Measurements from ENCODE around the gene SEPTIN1. TPM values are rescaled to one million over a fixed set of nuclear protein-coding genes. Genes with fewer than 3 reads are reported as not detected.

SEPTIN1 gene
- total and polyA plus RNA-seq, 2 of the 13 experiments (the other 11 are each of a cell fraction or from before 2014, with no cell fraction given), result 0.18 to 0.67 TPM

DNA sequence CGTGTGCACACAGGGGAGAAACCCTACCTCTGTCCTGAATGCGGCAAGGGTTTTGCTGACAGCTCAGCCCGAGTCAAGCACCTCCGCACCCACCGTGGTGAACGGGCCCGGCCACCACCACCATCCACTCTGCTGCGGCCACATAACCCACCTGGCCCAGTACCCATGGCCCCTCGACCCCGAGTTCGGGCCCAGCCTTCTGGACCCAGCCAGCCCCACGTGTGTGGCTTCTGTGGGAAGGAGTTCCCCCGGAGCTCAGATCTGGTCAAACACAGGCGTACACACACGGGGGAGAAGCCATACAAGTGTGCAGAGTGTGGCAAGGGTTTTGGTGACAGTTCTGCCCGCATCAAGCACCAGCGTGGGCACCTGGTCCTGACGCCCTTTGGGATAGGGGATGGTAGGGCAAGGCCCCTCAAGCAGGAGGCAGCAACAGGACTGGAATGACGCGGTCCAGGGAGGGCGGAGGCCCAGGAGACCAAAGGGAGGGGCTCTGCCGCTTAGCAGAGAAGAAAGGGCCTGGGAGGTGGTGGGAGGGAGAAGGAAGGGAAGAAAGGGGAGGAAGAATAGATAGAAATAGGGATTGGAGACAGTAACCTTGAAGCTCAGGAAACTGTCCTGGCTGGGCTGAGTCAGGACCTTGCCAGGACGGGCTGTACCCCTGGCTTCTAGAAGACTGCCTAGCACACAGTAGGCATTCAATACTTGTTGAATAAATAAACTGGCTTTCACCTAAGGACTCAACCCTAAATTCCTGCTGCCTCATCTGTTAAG lies 16.5 kb upstream of the SEPTIN1 start:
- H3K9ac ChIP-seq (ENCODE audit: insufficient read depth, low read depth, low read length), result no peak overlapping the region
- H3K9me3 ChIP-seq (ENCODE audit: low read length), result no peaks in the 10 kb centered on the region
- TF ChIP-seq, protein P1, sequence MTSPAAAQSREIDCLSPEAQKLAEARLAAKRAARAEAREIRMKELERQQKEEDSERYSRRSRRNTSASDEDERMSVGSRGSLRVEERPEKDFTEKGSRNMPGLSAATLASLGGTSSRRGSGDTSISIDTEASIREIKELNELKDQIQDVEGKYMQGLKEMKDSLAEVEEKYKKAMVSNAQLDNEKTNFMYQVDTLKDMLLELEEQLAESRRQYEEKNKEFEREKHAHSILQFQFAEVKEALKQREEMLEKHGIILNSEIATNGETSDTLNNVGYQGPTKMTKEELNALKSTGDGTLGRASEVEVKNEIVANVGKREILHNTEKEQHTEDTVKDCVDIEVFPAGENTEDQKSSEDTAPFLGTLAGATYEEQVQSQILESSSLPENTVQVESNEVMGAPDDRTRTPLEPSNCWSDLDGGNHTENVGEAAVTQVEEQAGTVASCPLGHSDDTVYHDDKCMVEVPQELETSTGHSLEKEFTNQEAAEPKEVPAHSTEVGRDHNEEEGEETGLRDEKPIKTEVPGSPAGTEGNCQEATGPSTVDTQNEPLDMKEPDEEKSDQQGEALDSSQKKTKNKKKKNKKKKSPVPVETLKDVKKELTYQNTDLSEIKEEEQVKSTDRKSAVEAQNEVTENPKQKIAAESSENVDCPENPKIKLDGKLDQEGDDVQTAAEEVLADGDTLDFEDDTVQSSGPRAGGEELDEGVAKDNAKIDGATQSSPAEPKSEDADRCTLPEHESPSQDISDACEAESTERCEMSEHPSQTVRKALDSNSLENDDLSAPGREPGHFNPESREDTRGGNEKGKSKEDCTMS (CRISPR knock-in tag; conservative IDR thresholded peaks at IDR 0.05), result no peak
- TF ChIP-seq, protein P2, sequence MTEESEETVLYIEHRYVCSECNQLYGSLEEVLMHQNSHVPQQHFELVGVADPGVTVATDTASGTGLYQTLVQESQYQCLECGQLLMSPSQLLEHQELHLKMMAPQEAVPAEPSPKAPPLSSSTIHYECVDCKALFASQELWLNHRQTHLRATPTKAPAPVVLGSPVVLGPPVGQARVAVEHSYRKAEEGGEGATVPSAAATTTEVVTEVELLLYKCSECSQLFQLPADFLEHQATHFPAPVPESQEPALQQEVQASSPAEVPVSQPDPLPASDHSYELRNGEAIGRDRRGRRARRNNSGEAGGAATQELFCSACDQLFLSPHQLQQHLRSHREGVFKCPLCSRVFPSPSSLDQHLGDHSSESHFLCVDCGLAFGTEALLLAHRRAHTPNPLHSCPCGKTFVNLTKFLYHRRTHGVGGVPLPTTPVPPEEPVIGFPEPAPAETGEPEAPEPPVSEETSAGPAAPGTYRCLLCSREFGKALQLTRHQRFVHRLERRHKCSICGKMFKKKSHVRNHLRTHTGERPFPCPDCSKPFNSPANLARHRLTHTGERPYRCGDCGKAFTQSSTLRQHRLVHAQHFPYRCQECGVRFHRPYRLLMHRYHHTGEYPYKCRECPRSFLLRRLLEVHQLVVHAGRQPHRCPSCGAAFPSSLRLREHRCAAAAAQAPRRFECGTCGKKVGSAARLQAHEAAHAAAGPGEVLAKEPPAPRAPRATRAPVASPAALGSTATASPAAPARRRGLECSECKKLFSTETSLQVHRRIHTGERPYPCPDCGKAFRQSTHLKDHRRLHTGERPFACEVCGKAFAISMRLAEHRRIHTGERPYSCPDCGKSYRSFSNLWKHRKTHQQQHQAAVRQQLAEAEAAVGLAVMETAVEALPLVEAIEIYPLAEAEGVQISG (CRISPR knock-in tag; IDR thresholded peaks at IDR 0.05), result no peak
- TF ChIP-seq, protein P3, sequence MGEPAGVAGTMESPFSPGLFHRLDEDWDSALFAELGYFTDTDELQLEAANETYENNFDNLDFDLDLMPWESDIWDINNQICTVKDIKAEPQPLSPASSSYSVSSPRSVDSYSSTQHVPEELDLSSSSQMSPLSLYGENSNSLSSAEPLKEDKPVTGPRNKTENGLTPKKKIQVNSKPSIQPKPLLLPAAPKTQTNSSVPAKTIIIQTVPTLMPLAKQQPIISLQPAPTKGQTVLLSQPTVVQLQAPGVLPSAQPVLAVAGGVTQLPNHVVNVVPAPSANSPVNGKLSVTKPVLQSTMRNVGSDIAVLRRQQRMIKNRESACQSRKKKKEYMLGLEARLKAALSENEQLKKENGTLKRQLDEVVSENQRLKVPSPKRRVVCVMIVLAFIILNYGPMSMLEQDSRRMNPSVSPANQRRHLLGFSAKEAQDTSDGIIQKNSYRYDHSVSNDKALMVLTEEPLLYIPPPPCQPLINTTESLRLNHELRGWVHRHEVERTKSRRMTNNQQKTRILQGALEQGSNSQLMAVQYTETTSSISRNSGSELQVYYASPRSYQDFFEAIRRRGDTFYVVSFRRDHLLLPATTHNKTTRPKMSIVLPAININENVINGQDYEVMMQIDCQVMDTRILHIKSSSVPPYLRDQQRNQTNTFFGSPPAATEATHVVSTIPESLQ (CRISPR knock-in tag; conservative IDR thresholded peaks at IDR 0.05), result no peak
- no peak for TF ChIP-seq RBAK (CRISPR knock-in tag; IDR thresholded peaks at IDR 0.05)
- TF ChIP-seq RFX5 (IDR thresholded peaks at IDR 0.05; ENCODE audit: low read depth, low read length), result no peak
- TF ChIP-seq RARG (CRISPR knock-in tag; IDR thresholded peaks at IDR 0.05; ENCODE audit: low read depth), result no peak
- no peak for TF ChIP-seq SYNCRIP (IDR thresholded peaks at IDR 0.05; ENCODE audit: insufficient read depth, low read depth, low read length)
- 0 out of 2 replicates have a peak, but pooled peaks have one; percentile 62 for TF ChIP-seq ZKSCAN1 (IDR thresholded peaks at IDR 0.05; ENCODE audit: low read length)
- TF ChIP-seq ZNF101 (CRISPR knock-in tag; IDR thresholded peaks at IDR 0.05; ENCODE audit: borderline replicate concordance, low read depth), result no peak
- TF ChIP-seq ZBTB3 (CRISPR knock-in tag; IDR thresholded peaks at IDR 0.05; ENCODE audit: borderline replicate concordance, low read depth), result no peak
- peak; percentile 47 for TF ChIP-seq AGO2 (optimal IDR thresholded peaks at IDR 0.05; ENCODE audit: low read depth, low read length)
- no peak for TF ChIP-seq GZF1 (CRISPR knock-in tag; IDR thresholded peaks at IDR 0.05)
- TF ChIP-seq BRD4 (CRISPR knock-in tag; IDR thresholded peaks at IDR 0.05), result no peak
- TF ChIP-seq ZNF740 (CRISPR knock-in tag; IDR thresholded peaks at IDR 0.05), result 0 out of 2 replicates have a peak, but pooled peaks have one; percentile 32
- no peak for TF ChIP-seq MAZ (IDR thresholded peaks at IDR 0.05; ENCODE audit: borderline replicate concordance, low read depth, low read length)
- TF ChIP-seq MAZ (CRISPR knock-in tag; IDR thresholded peaks at IDR 0.05; ENCODE audit: low read depth), result no peak

More for the DNA sequence above, 16.5 kb upstream of the SEPTIN1 start:
- H3K79me2 ChIP-seq (ENCODE audit: insufficient read depth, low read length), result peaks cover 17% of the 10 kb centered on the region
- in situ Hi-C loops (cut with HindIII; ENCODE audit: extremely low pct_ligation_motif_present, low pct_unique_long_range_greater_than_20kb) (no loop called here), intact Hi-C loops (cut with micrococcal nuclease; ENCODE audit: unreplicated experiment) (no loop called here)
- BruUV-seq (replicated peaks), result no TSS peak
- WGBS (ENCODE audit: low lambda C conversion rate), result 90% methylated on average over 19 of the region's 23 CpGs
- ATAC-seq (no peak), FAIRE-seq (no peak), DNase-seq (ENCODE audit: low spot score) (no peak)
- ChIA-PET POLR2A (interaction anchor here (2.9 kb wide), 1 partner anchor 9 kb away, joined by 16 read pairs; the partner anchor contains the start of gene ZNF771), CTCF (ENCODE audit: low intra/inter-chr PET ratio, low total read pairs) (no interaction called here)
- H3K4me1 ChIP-seq (ENCODE audit: insufficient read depth, low read length), result peaks cover 55% of the 10 kb centered on the region
- H4K20me1 ChIP-seq (ENCODE audit: insufficient read depth, low read length), result no peaks in the 10 kb centered on the region; the same call in 1 of the 2 replicates
- peaks cover 3 to 17% of the 10 kb centered on the region in 2 experiments; a peak in 4 of 5 replicates for H3K36me3 ChIP-seq (replicated peaks in 1 of 2; ENCODE audit: control insufficient read depth in 1 of 2, insufficient read depth in 2 of 2, low read length in 2 of 2)
- no peak overlapping the region for H3K4me2 ChIP-seq (ENCODE audit: low read depth, low read length)
- no peak overlapping the region for H3K27ac ChIP-seq (ENCODE audit: extremely low read length, insufficient read depth, low read length)
- no peak overlapping the region for H3K4me3 ChIP-seq (replicated peaks in 1 of 3; ENCODE audit: insufficient read depth in 1 of 3, low read depth in 2 of 3, low read length in 3 of 3)
- no peak overlapping the region for H2AFZ ChIP-seq (ENCODE audit: low read length)
- no peaks in the 10 kb centered on the region for H3K27me3 ChIP-seq (ENCODE audit: control insufficient read depth in 1 of 2, insufficient read depth in 2 of 2, low read length in 2 of 2)
